Neural crest cell (in vitro differentiated cells): ENCODE results near the gene LILRA2. TPM values are rescaled to one million over a fixed set of nuclear protein-coding genes. Genes with fewer than 3 reads are reported as not detected.

Experiments
- DNase-seq: peaks from one replicate; pipeline ENCODE4 v3.0.0; 2021; ENCODE audit warnings: low read depth, mixed read lengths, low spot score
- H3K27ac Mint-ChIP-seq: one replicate; pipeline ENCODE4 v1.8.0; 2021; ENCODE audit warnings: mild to moderate bottlenecking, mixed read lengths; ENCODE audit not compliant: unreplicated experiment
- H3K27me3 Mint-ChIP-seq: 2 replicates; pipeline ENCODE4 v1.8.0; 2021; ENCODE audit warnings: low read depth, mild to moderate bottlenecking, mixed read lengths
- H3K36me3 Mint-ChIP-seq: 2 replicates; pipeline ENCODE4 v1.8.0; 2021; ENCODE audit warnings: low read depth, mild to moderate bottlenecking, mixed read lengths
- H3K4me1 Mint-ChIP-seq: 2 replicates; pipeline ENCODE4 v1.8.0; 2021; ENCODE audit warnings: mixed read lengths
- H3K4me3 Mint-ChIP-seq: one replicate; pipeline ENCODE4 v1.8.0; 2021; ENCODE audit warnings: mild to moderate bottlenecking, mixed read lengths
- H3K9me3 Mint-ChIP-seq: 2 replicates; pipeline ENCODE4 v1.8.0; 2021; ENCODE audit warnings: mixed read lengths
- total RNA-seq: library from RNA; stranded (reverse); gene quantifications from 2 replicates; pipeline ENCODE4 v1.2.1, GENCODE V29; 2021
- TF ChIP-seq, protein P1 (sequence below): fragments of 200-600 bp; sonication (generic); conservative IDR thresholded peaks from 2 replicates; pipeline ENCODE4 v1.5.0; 2021; ENCODE audit warnings: antibody characterized with exemption, mild to moderate bottlenecking

Gene LILRA2
- total RNA-seq, 1 donor from 2014 or later = not detected

DNA sequence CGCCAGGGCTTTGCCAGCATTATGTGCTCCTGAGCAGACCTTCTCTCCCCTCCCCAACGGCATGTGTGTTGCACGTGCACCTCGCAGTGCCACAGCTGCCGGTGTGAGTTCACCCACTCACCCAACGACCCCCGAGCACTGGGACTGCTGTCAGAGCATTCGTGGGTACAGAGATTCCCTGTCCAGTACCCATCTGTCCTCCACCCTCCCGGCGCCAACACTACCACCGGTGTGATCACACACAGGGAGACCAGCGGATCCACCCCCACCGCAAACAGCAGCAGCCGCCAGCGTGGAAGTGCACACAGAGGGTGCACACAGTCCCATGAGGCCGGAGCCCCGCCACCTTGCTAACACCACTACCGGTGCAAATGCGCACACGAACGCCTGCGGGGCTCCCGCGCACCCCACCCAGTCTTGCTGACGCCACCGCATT, 35.8 kb downstream of the LILRA2 start:
- Mint-ChIP-seq H3K27ac (no peak overlapping the region), H3K27me3 (no peaks in the 10 kb centered on the region), H3K9me3 (peaks cover 23% of the 10 kb centered on the region), H3K4me3 (no peak overlapping the region), H3K4me1 (no peaks in the 10 kb centered on the region), H3K36me3 (peaks cover 7% of the 10 kb centered on the region)
- DNase-seq = no peak
- TF ChIP-seq, protein P1, sequence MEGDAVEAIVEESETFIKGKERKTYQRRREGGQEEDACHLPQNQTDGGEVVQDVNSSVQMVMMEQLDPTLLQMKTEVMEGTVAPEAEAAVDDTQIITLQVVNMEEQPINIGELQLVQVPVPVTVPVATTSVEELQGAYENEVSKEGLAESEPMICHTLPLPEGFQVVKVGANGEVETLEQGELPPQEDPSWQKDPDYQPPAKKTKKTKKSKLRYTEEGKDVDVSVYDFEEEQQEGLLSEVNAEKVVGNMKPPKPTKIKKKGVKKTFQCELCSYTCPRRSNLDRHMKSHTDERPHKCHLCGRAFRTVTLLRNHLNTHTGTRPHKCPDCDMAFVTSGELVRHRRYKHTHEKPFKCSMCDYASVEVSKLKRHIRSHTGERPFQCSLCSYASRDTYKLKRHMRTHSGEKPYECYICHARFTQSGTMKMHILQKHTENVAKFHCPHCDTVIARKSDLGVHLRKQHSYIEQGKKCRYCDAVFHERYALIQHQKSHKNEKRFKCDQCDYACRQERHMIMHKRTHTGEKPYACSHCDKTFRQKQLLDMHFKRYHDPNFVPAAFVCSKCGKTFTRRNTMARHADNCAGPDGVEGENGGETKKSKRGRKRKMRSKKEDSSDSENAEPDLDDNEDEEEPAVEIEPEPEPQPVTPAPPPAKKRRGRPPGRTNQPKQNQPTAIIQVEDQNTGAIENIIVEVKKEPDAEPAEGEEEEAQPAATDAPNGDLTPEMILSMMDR = no peak

GRCh38 chr19:54612428-54612827, 38.8 kb downstream of the LILRA2 start:
- Mint-ChIP-seq H3K36me3 (peaks cover 9% of the 10 kb centered on the region), H3K27ac (no peak overlapping the region), H3K9me3 (peaks cover 17% of the 10 kb centered on the region), H3K27me3 (no peaks in the 10 kb centered on the region), H3K4me1 (no peaks in the 10 kb centered on the region), H3K4me3 (no peak overlapping the region)
- no peak for DNase-seq
- TF ChIP-seq, protein P1 = no peak

- Mint-ChIP-seq H3K36me3 (peaks cover 7% of the 10 kb centered on the region), H3K27me3 (no peaks in the 10 kb centered on the region), H3K9me3 (peaks cover 16% of the 10 kb centered on the region), H3K4me3 (no peak overlapping the region), H3K27ac (no peak overlapping the region), H3K4me1 (no peaks in the 10 kb centered on the region)
- TF ChIP-seq, protein P1 = no peak
- no peak for DNase-seq
Observed at GRCh38 chr19:54614726-54615125, 41.1 kb downstream of the LILRA2 start.

DNA sequence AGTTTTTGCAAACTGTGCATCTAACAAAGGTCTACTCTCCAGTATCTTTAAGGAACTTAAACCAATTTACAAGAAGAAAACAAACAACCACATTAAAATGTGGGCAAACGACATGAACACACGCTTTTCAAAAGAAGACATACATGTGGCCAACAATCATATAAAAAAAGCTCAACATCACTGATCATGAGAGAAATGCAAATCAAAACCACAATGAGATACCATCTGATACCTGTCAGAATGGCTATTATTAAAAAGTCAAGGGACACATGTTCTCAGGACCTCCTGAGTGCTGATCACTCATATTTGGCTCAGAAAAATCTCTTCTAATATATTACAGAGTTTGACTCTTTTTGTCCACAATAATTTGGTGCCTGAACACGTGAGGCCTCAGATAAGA, 42.5 kb downstream of the LILRA2 start:
- DNase-seq = no peak
- Mint-ChIP-seq H3K9me3 (peaks cover 13% of the 10 kb centered on the region), H3K36me3 (peaks cover 6% of the 10 kb centered on the region), H3K27me3 (no peaks in the 10 kb centered on the region), H3K27ac (no peak overlapping the region), H3K4me3 (no peak overlapping the region), H3K4me1 (no peaks in the 10 kb centered on the region)
- TF ChIP-seq, protein P1 = no peak

- H3K27ac Mint-ChIP-seq = no peak overlapping the region
Observed at GRCh38 chr19:54616821-54617560, 43.4 kb downstream of the LILRA2 start.

More at GRCh38 chr19:54616821-54617560, 43.4 kb downstream of the LILRA2 start:
- TF ChIP-seq, protein P1 = no peak
- no peak for DNase-seq
- Mint-ChIP-seq H3K27me3 (no peaks in the 10 kb centered on the region), H3K36me3 (peaks cover 6% of the 10 kb centered on the region), H3K4me1 (no peaks in the 10 kb centered on the region), H3K4me3 (no peak overlapping the region), H3K9me3 (peaks cover 11% of the 10 kb centered on the region)
